ENCODE data around the gene FBXL16.

FBXL16 gene

DNA sequence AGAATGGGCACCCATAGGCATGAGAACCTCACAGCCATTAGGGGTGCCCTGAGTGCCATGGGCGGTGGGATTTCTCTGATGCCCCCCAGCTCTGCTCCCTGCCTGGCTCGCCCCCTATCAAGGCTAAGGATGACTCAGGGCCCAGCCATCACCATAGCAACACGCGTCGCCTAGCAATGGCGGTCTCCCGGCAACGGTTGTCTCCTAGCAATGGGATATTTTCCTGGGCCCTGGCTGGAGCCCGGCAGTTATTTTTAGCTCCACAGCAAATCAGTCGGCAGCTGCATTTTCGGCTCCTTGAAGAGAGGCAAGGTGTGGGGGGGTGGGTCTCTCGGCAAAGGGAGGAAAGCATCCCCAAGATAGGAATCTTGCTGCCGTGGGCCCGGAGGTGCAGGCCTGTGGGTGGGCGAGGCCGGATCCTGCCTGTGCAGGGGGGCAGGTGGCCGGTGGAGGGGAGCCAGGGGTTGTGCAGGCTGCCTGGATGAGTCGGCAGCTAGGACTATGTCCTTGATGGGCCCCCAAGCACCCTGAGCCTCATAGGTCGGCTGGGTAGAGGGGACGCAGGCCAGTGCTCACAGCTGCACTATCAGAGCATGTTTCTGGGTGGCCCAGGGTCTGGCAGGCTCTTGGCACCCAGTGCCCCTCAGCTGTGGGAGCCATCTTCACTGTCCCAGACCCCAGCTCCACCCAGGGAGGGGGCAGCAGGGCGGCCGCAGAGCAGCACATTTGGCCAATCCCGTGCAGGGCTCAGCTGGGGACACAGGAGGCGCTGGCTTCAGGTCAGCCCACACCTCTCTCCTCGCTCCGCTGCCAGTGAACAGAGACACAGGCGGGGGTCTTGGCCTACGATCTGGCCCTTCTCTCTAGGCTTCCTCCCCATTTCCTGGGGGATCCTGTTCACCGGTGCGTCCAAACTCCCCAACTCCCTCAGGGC lies 4.2 kb upstream of the FBXL16 start:
- Histone ChIP-seq H2BK120ac (ENCODE audit: low read depth, low read length) (no peak overlapping the region), H2BK5ac (ENCODE audit: low read length) (no peak overlapping the region), H3K14ac (ENCODE audit: low read length) (peak overlapping the region; percentile 8), H3K18ac (ENCODE audit: low read length) (peak overlapping the region; percentile 91), H3K4me3 (ENCODE audit: low read length in 2 of 2) (peak overlapping the region; percentile 31 to 34), H3K36me3 (replicated peaks in 1 of 2; ENCODE audit: control insufficient read depth in 2 of 2, insufficient read depth in 2 of 2, low read length in 2 of 2) (no peaks in the 10 kb centered on the region), H3K23ac (ENCODE audit: low read depth, low read length, poor library complexity) (peak overlapping the region; percentile 99), H3K9ac (ENCODE audit: low read depth, low read length, poor library complexity) (no peak overlapping the region), H4K8ac (ENCODE audit: low read depth, low read length) (no peak overlapping the region), H3K4me2 (ENCODE audit: insufficient read depth, low read length, poor library complexity, severe bottlenecking) (peak overlapping the region; percentile 55), H2AK5ac (ENCODE audit: low read depth, low read length) (peak overlapping the region; percentile 100), H2BK15ac (ENCODE audit: low read length) (peak overlapping the region; percentile 99), H3K4me1 (ENCODE audit: control insufficient read depth in 2 of 2, insufficient read depth in 1 of 2, low read depth in 1 of 2, low read length in 2 of 2) (peaks cover 27 to 52% of the 10 kb centered on the region in 2 donors), H3K27me3 (ENCODE audit: control insufficient read depth in 3 of 3, insufficient read depth in 3 of 3, low read depth in 1 of 3, low read length in 3 of 3) (peaks cover 11 to 49% (median 16%) of the 10 kb centered on the region in 3 experiments), H2AFZ (ENCODE audit: low read length) (peak overlapping the region; percentile 68), H3K27ac (replicated peaks; ENCODE audit: low read length) (peak overlapping the region; percentile 63), H3K79me1 (ENCODE audit: low read depth, low read length) (peaks cover 2% of the 10 kb centered on the region), H4K91ac (ENCODE audit: low read depth, low read length, poor library complexity) (no peak overlapping the region), H3K9me3 (replicated peaks in 1 of 2; ENCODE audit: control insufficient read depth in 2 of 2, insufficient read depth in 1 of 2, low read depth in 1 of 2, low read length in 2 of 2) (no peaks in the 10 kb centered on the region), H2BK12ac (ENCODE audit: low read length) (no peak overlapping the region), H3K4ac (ENCODE audit: low read length) (no peak overlapping the region)
- DNase-seq (ENCODE audit: low spot score), result peak; percentile 87
- WGBS, 2 donors (ENCODE audit: extremely low coverage in 2 of 2, insufficient read length in 2 of 2, insufficient replicate concordance in 1 of 2), result no CpG with 5 or more reads among the region's 30 CpGs

DNA sequence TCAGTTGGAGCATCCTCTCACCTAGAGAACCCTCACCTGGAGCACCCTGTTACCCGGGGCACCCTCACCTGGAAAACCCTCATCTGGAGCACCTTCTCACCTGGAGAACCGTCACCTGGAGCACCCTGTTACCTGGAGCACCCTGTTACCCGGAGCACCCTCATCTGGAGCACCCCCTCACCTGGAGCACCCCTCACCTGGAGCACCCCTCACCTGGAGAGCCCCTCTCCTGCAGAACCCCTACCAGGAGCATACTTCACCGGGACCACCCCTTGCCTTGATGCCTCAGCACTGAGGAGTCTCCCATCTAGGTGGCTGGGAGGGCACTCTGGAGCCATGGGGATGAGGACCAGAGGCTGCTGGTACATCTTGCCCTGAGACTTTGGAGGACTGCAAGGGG lies 3.4 kb upstream of the FBXL16 start:
- Histone ChIP-seq H3K4me2 (ENCODE audit: insufficient read depth, low read length, poor library complexity, severe bottlenecking) (peak overlapping the region; percentile 11), H3K4ac (ENCODE audit: low read length) (no peak overlapping the region), H4K8ac (ENCODE audit: low read depth, low read length) (no peak overlapping the region), H3K79me1 (ENCODE audit: low read depth, low read length) (no peaks in the 10 kb centered on the region), H3K14ac (ENCODE audit: low read length) (peak overlapping the region; percentile 8), H3K4me1 (ENCODE audit: control insufficient read depth in 2 of 2, insufficient read depth in 1 of 2, low read depth in 1 of 2, low read length in 2 of 2) (peaks cover 19 to 52% of the 10 kb centered on the region in 2 donors), H3K27me3 (ENCODE audit: control insufficient read depth in 3 of 3, insufficient read depth in 3 of 3, low read depth in 1 of 3, low read length in 3 of 3) (peaks cover 16 to 56% (median 22%) of the 10 kb centered on the region in 3 experiments), H2AK5ac (ENCODE audit: low read depth, low read length) (peak overlapping the region; percentile 36), H3K9ac (ENCODE audit: low read depth, low read length, poor library complexity) (no peak overlapping the region), H3K36me3 (replicated peaks in 1 of 2; ENCODE audit: control insufficient read depth in 2 of 2, insufficient read depth in 2 of 2, low read length in 2 of 2) (no peaks in the 10 kb centered on the region), H2BK5ac (ENCODE audit: low read length) (no peak overlapping the region), H3K4me3 (ENCODE audit: low read length in 2 of 2) (peak overlapping the region in 1 of 2 donors; percentile 34), H3K18ac (ENCODE audit: low read length) (peak overlapping the region; percentile 19), H2AFZ (ENCODE audit: low read length) (no peak overlapping the region), H3K23ac (ENCODE audit: low read depth, low read length, poor library complexity) (no peak overlapping the region), H3K9me3 (replicated peaks in 1 of 2; ENCODE audit: control insufficient read depth in 2 of 2, insufficient read depth in 1 of 2, low read depth in 1 of 2, low read length in 2 of 2) (no peaks in the 10 kb centered on the region), H2BK15ac (ENCODE audit: low read length) (no peak overlapping the region), H4K91ac (ENCODE audit: low read depth, low read length, poor library complexity) (no peak overlapping the region), H2BK12ac (ENCODE audit: low read length) (no peak overlapping the region), H3K27ac (replicated peaks; ENCODE audit: low read length) (no peak overlapping the region), H2BK120ac (ENCODE audit: low read depth, low read length) (no peak overlapping the region)
- no peak for DNase-seq (ENCODE audit: low spot score)
- no CpG with 5 or more reads among the region's 4 CpGs for WGBS, 2 donors (ENCODE audit: extremely low coverage in 2 of 2, insufficient read length in 2 of 2, insufficient replicate concordance in 1 of 2)

DNA sequence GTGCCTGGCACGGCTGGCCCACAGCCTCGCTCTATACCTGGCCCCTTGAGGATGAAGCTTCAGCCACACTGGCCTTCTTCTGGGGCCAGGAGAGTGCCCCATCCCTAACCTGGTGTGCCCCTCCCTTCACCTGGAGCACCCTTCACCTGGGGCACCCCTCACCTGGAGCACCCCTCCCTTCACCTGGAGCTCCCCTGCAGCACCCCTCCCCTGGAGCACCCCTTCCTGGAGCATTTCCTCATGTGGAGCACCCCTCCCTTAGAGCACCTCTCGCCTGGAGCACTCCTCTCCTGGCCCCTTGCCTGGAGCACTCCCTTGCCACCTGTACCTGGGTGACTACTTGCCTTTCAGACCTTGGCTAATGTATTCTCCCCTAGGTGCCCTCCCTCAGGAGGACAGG lies 2.4 kb upstream of the FBXL16 start:
- no peak overlapping the region for H2BK5ac ChIP-seq (ENCODE audit: low read length)
- no peaks in the 10 kb centered on the region for H3K36me3 ChIP-seq (replicated peaks in 1 of 2; ENCODE audit: control insufficient read depth in 2 of 2, insufficient read depth in 2 of 2, low read length in 2 of 2)
- H2BK120ac ChIP-seq (ENCODE audit: low read depth, low read length), result no peak overlapping the region
- no peaks in the 10 kb centered on the region for H3K79me1 ChIP-seq (ENCODE audit: low read depth, low read length)
- no peak overlapping the region for H3K18ac ChIP-seq (ENCODE audit: low read length)
- H4K8ac ChIP-seq (ENCODE audit: low read depth, low read length), result no peak overlapping the region
- peaks cover 19 to 50% of the 10 kb centered on the region in 2 donors for H3K4me1 ChIP-seq (ENCODE audit: control insufficient read depth in 2 of 2, insufficient read depth in 1 of 2, low read depth in 1 of 2, low read length in 2 of 2)
- no peak overlapping the region for H3K4me2 ChIP-seq (ENCODE audit: insufficient read depth, low read length, poor library complexity, severe bottlenecking)
- no peak overlapping the region for H2AFZ ChIP-seq (ENCODE audit: low read length)
- no peak overlapping the region for H3K27ac ChIP-seq (replicated peaks; ENCODE audit: low read length)
- no peak overlapping the region for H3K4ac ChIP-seq (ENCODE audit: low read length)
- no peak overlapping the region for H2BK12ac ChIP-seq (ENCODE audit: low read length)
- H2BK15ac ChIP-seq (ENCODE audit: low read length), result no peak overlapping the region
- H3K27me3 ChIP-seq (ENCODE audit: control insufficient read depth in 3 of 3, insufficient read depth in 3 of 3, low read depth in 1 of 3, low read length in 3 of 3), result peaks cover 21 to 62% (median 25%) of the 10 kb centered on the region in 3 experiments
- no peaks in the 10 kb centered on the region for H3K9me3 ChIP-seq (replicated peaks in 1 of 2; ENCODE audit: control insufficient read depth in 2 of 2, insufficient read depth in 1 of 2, low read depth in 1 of 2, low read length in 2 of 2)
- no peak overlapping the region for H3K23ac ChIP-seq (ENCODE audit: low read depth, low read length, poor library complexity)
- H4K91ac ChIP-seq (ENCODE audit: low read depth, low read length, poor library complexity), result no peak overlapping the region
- no peak overlapping the region for H2AK5ac ChIP-seq (ENCODE audit: low read depth, low read length)
- H3K14ac ChIP-seq (ENCODE audit: low read length), result no peak overlapping the region
- no peak overlapping the region for H3K9ac ChIP-seq (ENCODE audit: low read depth, low read length, poor library complexity)
- WGBS, 2 donors (ENCODE audit: extremely low coverage in 2 of 2, insufficient read length in 2 of 2, insufficient replicate concordance in 1 of 2), result no CpG with 5 or more reads among the region's 3 CpGs
- DNase-seq (ENCODE audit: low spot score), result no peak
- H3K4me3 ChIP-seq (ENCODE audit: low read length in 2 of 2), result no peak overlapping the region

DNA sequence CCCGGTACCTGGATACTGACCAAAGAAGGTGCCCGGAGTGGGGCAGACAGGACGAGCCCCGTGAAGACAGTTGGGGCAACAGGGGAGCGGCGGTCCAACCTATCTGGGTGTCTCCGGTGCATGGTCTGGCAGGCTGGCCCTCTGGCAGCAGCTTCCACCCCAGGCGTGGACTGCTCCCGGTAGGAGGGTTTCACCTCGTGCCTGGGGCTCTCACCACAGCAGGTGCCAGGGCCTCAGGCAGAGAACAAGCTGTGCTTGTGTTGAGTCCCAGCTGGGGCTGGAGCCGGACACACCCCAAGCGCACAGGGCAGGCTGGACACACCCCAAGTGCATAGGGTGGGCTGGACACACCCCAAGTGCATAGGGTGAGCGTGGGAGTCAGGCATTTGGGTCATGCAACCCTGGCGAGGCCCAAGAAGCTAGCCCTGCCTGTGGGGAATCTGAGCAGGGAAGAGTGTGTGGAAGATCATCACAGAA lies 1.5 kb upstream of the FBXL16 start:
- WGBS, 2 donors (ENCODE audit: extremely low coverage in 2 of 2, insufficient read length in 2 of 2, insufficient replicate concordance in 1 of 2), result no CpG with 5 or more reads among the region's 14 CpGs
- H3K27ac ChIP-seq (replicated peaks; ENCODE audit: low read length), result no peak overlapping the region

More for the DNA sequence above, 1.5 kb upstream of the FBXL16 start:
- Histone ChIP-seq H3K4me1 (ENCODE audit: control insufficient read depth in 2 of 2, insufficient read depth in 1 of 2, low read depth in 1 of 2, low read length in 2 of 2) (peaks cover 19 to 50% of the 10 kb centered on the region in 2 donors), H2BK15ac (ENCODE audit: low read length) (peak overlapping the region; percentile 58), H4K8ac (ENCODE audit: low read depth, low read length) (no peak overlapping the region), H3K18ac (ENCODE audit: low read length) (peak overlapping the region; percentile 64), H2AFZ (ENCODE audit: low read length) (no peak overlapping the region), H3K27me3 (ENCODE audit: control insufficient read depth in 3 of 3, insufficient read depth in 3 of 3, low read depth in 1 of 3, low read length in 3 of 3) (peaks cover 28 to 70% (median 32%) of the 10 kb centered on the region in 3 experiments), H3K9ac (ENCODE audit: low read depth, low read length, poor library complexity) (peak overlapping the region; percentile 21), H4K91ac (ENCODE audit: low read depth, low read length, poor library complexity) (no peak overlapping the region), H3K9me3 (replicated peaks in 1 of 2; ENCODE audit: control insufficient read depth in 2 of 2, insufficient read depth in 1 of 2, low read depth in 1 of 2, low read length in 2 of 2) (no peaks in the 10 kb centered on the region), H2BK5ac (ENCODE audit: low read length) (peak overlapping the region; percentile 24), H3K14ac (ENCODE audit: low read length) (peak overlapping the region; percentile 56), H3K36me3 (replicated peaks in 1 of 2; ENCODE audit: control insufficient read depth in 2 of 2, insufficient read depth in 2 of 2, low read length in 2 of 2) (no peaks in the 10 kb centered on the region), H3K79me1 (ENCODE audit: low read depth, low read length) (no peaks in the 10 kb centered on the region), H2BK12ac (ENCODE audit: low read length) (peak overlapping the region; percentile 99), H2AK5ac (ENCODE audit: low read depth, low read length) (peak overlapping the region; percentile 75), H3K4me2 (ENCODE audit: insufficient read depth, low read length, poor library complexity, severe bottlenecking) (no peak overlapping the region), H3K4me3 (ENCODE audit: low read length in 2 of 2) (no peak overlapping the region), H3K4ac (ENCODE audit: low read length) (peak overlapping the region; percentile 89), H3K23ac (ENCODE audit: low read depth, low read length, poor library complexity) (peak overlapping the region; percentile 43), H2BK120ac (ENCODE audit: low read depth, low read length) (peak overlapping the region; percentile 91)
- DNase-seq (ENCODE audit: low spot score), result no peak
